Mesenchymal stem cell (in vitro differentiated cells and primary cell): ENCODE results near the gene BTC.
A peak's percentile ranks its signal among the peaks of the same experiment; 100 is the strongest.

ENCODE experiments used
- DNase-seq: peaks from one replicate; pipeline ENCODE4 v3.0.0-alpha.2; 2013
- H2AFZ ChIP-seq: one replicate; pipeline ENCODE4 v1.6.1; 2013; ENCODE audit warnings: low read depth, mild to moderate bottlenecking, control low read depth, inconsistent platforms, low read length, moderate library complexity
- H2AK5ac ChIP-seq: 2 replicates; pipeline ENCODE4 v1.6.1; 2013; ENCODE audit warnings: low read length, moderate library complexity, mild to moderate bottlenecking, inconsistent platforms; ENCODE audit not compliant: severe bottlenecking
- H2BK120ac ChIP-seq: one replicate; pipeline ENCODE4 v1.6.1; 2013; ENCODE audit warnings: low read depth, mild to moderate bottlenecking, inconsistent platforms, low read length, moderate library complexity
- H2BK12ac ChIP-seq, 2 experiments: one replicate each; pipeline ENCODE4 v1.6.1; 2013; ENCODE audit warnings: inconsistent platforms in 2 of 2, low read length in 2 of 2, mild to moderate bottlenecking in 2 of 2, moderate library complexity in 2 of 2, control low read depth in 1 of 2
- H2BK15ac ChIP-seq: one replicate; pipeline ENCODE4 v1.6.1; 2013; ENCODE audit warnings: mild to moderate bottlenecking, low read depth, inconsistent platforms; ENCODE audit not compliant: poor library complexity, severe bottlenecking
- H2BK5ac ChIP-seq: 2 replicates; pipeline ENCODE4 v1.6.1; 2013; ENCODE audit warnings: low read depth, mild to moderate bottlenecking, low read length, control low read depth, inconsistent platforms; ENCODE audit not compliant: poor library complexity, severe bottlenecking
- H3K14ac ChIP-seq, 2 experiments: one replicate each; pipeline ENCODE4 v1.6.1; 2013; ENCODE audit warnings: inconsistent platforms in 2 of 2, low read length in 2 of 2, control low read depth in 1 of 2, mild to moderate bottlenecking in 1 of 2, moderate library complexity in 1 of 2
- H3K18ac ChIP-seq, 2 experiments: one replicate each; pipeline ENCODE4 v1.6.1; 2013; ENCODE audit warnings: inconsistent platforms in 2 of 2, low read length in 2 of 2, control low read depth in 1 of 2, low read depth in 1 of 2, mild to moderate bottlenecking in 1 of 2
- H3K23ac ChIP-seq, 2 experiments: one replicate each; pipeline ENCODE4 v1.6.1; 2013; ENCODE audit warnings: inconsistent platforms in 2 of 2, low read length in 2 of 2, mild to moderate bottlenecking in 2 of 2, moderate library complexity in 2 of 2, control low read depth in 1 of 2
- H3K27ac ChIP-seq: 2 replicates; pipeline ENCODE4 v1.5.1; 2013; ENCODE audit warnings: mild to moderate bottlenecking, moderate library complexity, low read length, control low read depth, inconsistent platforms; ENCODE audit not compliant: poor library complexity, severe bottlenecking
- H3K27me3 ChIP-seq, 2 experiments: 2 replicates each; pipeline versions ENCODE4 v1.6.1 to v1.7.0; 2013; ENCODE audit warnings: low read length in 2 of 2, mild to moderate bottlenecking in 2 of 2, moderate library complexity in 2 of 2, control low read depth in 1 of 2, inconsistent platforms in 1 of 2; ENCODE audit not compliant: control insufficient read depth in 1 of 2, insufficient read depth in 1 of 2
- H3K36me3 ChIP-seq, 2 experiments: 2 replicates each; pipeline versions ENCODE4 v1.6.1 to v1.7.0; 2013; ENCODE audit warnings: low read length in 2 of 2, control low read depth in 1 of 2, inconsistent platforms in 1 of 2, low read depth in 1 of 2, mild to moderate bottlenecking in 1 of 2; ENCODE audit not compliant: insufficient read depth in 2 of 2, control insufficient read depth in 1 of 2
- H3K4ac ChIP-seq, 2 experiments: one replicate each; pipeline ENCODE4 v1.6.1; 2013; ENCODE audit warnings: inconsistent platforms in 2 of 2, low read length in 2 of 2, mild to moderate bottlenecking in 2 of 2, moderate library complexity in 2 of 2, control low read depth in 1 of 2, low read depth in 1 of 2
- H3K4me1 ChIP-seq: 2 replicates; pipeline ENCODE4 v1.6.1; 2013; ENCODE audit warnings: low read depth, low read length, control low read depth; ENCODE audit not compliant: control insufficient read depth, insufficient read depth
- H3K4me2 ChIP-seq: 2 replicates; pipeline ENCODE4 v1.6.1; 2013; ENCODE audit warnings: low read length, mild to moderate bottlenecking, inconsistent platforms; ENCODE audit not compliant: poor library complexity, severe bottlenecking
- H3K4me3 ChIP-seq, 2 experiments: 2 replicates each; pipeline versions ENCODE4 v1.5.1 to v1.7.0; 2013; ENCODE audit warnings: low read length in 2 of 2, mild to moderate bottlenecking in 2 of 2, control low read depth in 1 of 2, low read depth in 1 of 2; ENCODE audit not compliant: insufficient read depth in 1 of 2
- H3K79me1 ChIP-seq: replicated peaks from 2 replicates; pipeline ENCODE4 v1.6.1; 2013; ENCODE audit warnings: mild to moderate bottlenecking, control low read depth, low read length, inconsistent platforms; ENCODE audit not compliant: poor library complexity, severe bottlenecking
- H3K9ac ChIP-seq: 2 replicates; pipeline ENCODE4 v1.7.0; 2013; ENCODE audit warnings: mild to moderate bottlenecking, low read length, moderate library complexity
- H3K9me3 ChIP-seq: 2 replicates; pipeline ENCODE4 v1.7.0; 2013; ENCODE audit warnings: mild to moderate bottlenecking, low read length; ENCODE audit not compliant: control insufficient read depth
- H4K8ac ChIP-seq: one replicate; pipeline ENCODE4 v1.6.1; 2013; ENCODE audit warnings: inconsistent platforms, mild to moderate bottlenecking, low read length, moderate library complexity
- H4K91ac ChIP-seq: one replicate; pipeline ENCODE4 v1.6.1; 2013; ENCODE audit warnings: mild to moderate bottlenecking, low read length, inconsistent platforms
- WGBS: methylation state at CpG from one replicate; pipeline ENCODE4 v1.1.7; 2013; ENCODE audit warnings: mixed read lengths; 5-methylcytosine and 5-hydroxymethylcytosine counted together

BTC gene

GRCh38 chr4:74742185-74742584, 52.1 kb downstream of the BTC start:
- Histone ChIP-seq H2AK5ac (no peak overlapping the region), H2BK5ac (no peak overlapping the region), H3K18ac (no peak overlapping the region)

GRCh38 chr4:74738464-74739143, 55.7 kb downstream of the BTC start:
- Histone ChIP-seq H3K4me3 (no peak overlapping the region), H3K18ac (no peak overlapping the region), H3K36me3 (no peaks in the 10 kb centered on the region), H3K14ac (no peak overlapping the region), H2AK5ac (no peak overlapping the region), H2BK120ac (no peak overlapping the region), H3K23ac (no peak overlapping the region), H3K27me3 (peaks cover 3 to 20% of the 10 kb centered on the region in 2 experiments), H3K4ac (no peak overlapping the region), H3K27ac (no peak overlapping the region), H3K4me2 (no peak overlapping the region), H2BK12ac (no peak overlapping the region), H2BK5ac (no peak overlapping the region), H3K4me1 (no peaks in the 10 kb centered on the region), H4K8ac (no peak overlapping the region), H2BK15ac (no peak overlapping the region), H3K79me1 (no peaks in the 10 kb centered on the region), H2AFZ (no peak overlapping the region), H4K91ac (no peak overlapping the region), H3K9ac (no peak overlapping the region), H3K9me3 (no peaks in the 10 kb centered on the region)
- 92% methylated on average over 1 of the region's 3 CpGs for WGBS
- DNase-seq: no peak

More at GRCh38 chr4:74742185-74742584, 52.1 kb downstream of the BTC start:
- no CpG with 5 or more reads among the region's 1 CpG for WGBS
- Histone ChIP-seq H4K8ac (no peak overlapping the region), H4K91ac (no peak overlapping the region), H3K27ac (no peak overlapping the region), H3K4me2 (no peak overlapping the region), H2BK120ac (no peak overlapping the region), H3K4ac (no peak overlapping the region), H3K4me1 (no peaks in the 10 kb centered on the region), H3K9ac (no peak overlapping the region), H3K9me3 (no peaks in the 10 kb centered on the region), H2BK12ac (no peak overlapping the region), H3K23ac (no peak overlapping the region), H2BK15ac (no peak overlapping the region), H2AFZ (no peak overlapping the region), H3K4me3 (no peak overlapping the region), H3K27me3 (no peaks in the 10 kb centered on the region), H3K14ac (no peak overlapping the region), H3K36me3 (no peaks in the 10 kb centered on the region), H3K79me1 (no peaks in the 10 kb centered on the region)
- no peak for DNase-seq

- H3K27me3 ChIP-seq: peaks cover 3 to 23% of the 10 kb centered on the region in 2 experiments
- H4K91ac ChIP-seq: no peak overlapping the region
- no peak overlapping the region for H2AK5ac ChIP-seq
- WGBS: 80% methylated on average over 2 of the region's 2 CpGs
- no peaks in the 10 kb centered on the region for H3K9me3 ChIP-seq
- no peak overlapping the region for H3K9ac ChIP-seq
- H2BK120ac ChIP-seq: no peak overlapping the region
- H3K4ac ChIP-seq: no peak overlapping the region
- H3K4me1 ChIP-seq: no peaks in the 10 kb centered on the region
- peak overlapping the region in 1 of 2 experiments; percentile 92 for H3K23ac ChIP-seq
- DNase-seq: no peak
- H2AFZ ChIP-seq: no peak overlapping the region
- no peak overlapping the region for H4K8ac ChIP-seq
- no peak overlapping the region for H3K18ac ChIP-seq
- no peak overlapping the region for H2BK12ac ChIP-seq
- peak overlapping the region in 1 of 2 experiments; percentile 57 for H3K14ac ChIP-seq
- H3K36me3 ChIP-seq: no peaks in the 10 kb centered on the region
- H2BK5ac ChIP-seq: no peak overlapping the region
- H3K27ac ChIP-seq: no peak overlapping the region
- H3K4me3 ChIP-seq: no peak overlapping the region
- no peak overlapping the region for H2BK15ac ChIP-seq
- no peaks in the 10 kb centered on the region for H3K79me1 ChIP-seq
- no peak overlapping the region for H3K4me2 ChIP-seq
These were observed 59.3 kb downstream of the BTC start for GRCh38 chr4:74734995-74735394.

- Histone ChIP-seq H3K4me1 (no peaks in the 10 kb centered on the region), H3K23ac (no peak overlapping the region), H3K4me3 (no peak overlapping the region), H3K36me3 (no peaks in the 10 kb centered on the region), H3K4ac (no peak overlapping the region), H3K14ac (no peak overlapping the region), H3K27me3 (peaks cover 3 to 26% of the 10 kb centered on the region in 2 experiments), H2AFZ (no peak overlapping the region), H2AK5ac (no peak overlapping the region), H3K4me2 (no peak overlapping the region), H3K9me3 (no peaks in the 10 kb centered on the region), H2BK15ac (no peak overlapping the region), H3K18ac (no peak overlapping the region), H4K8ac (no peak overlapping the region), H2BK12ac (no peak overlapping the region), H4K91ac (no peak overlapping the region), H3K79me1 (no peaks in the 10 kb centered on the region), H2BK120ac (no peak overlapping the region), H3K27ac (no peak overlapping the region), H2BK5ac (no peak overlapping the region), H3K9ac (no peak overlapping the region)
- WGBS: 64% methylated on average over 1 of the region's 1 CpG
- no peak for DNase-seq
These were observed 60.6 kb downstream of the BTC start for GRCh38 chr4:74733756-74734155.
